DMS53 treated with DMSO at 0.1 percent for 48 hours (cell line): ENCODE results near the gene ZHX3.

Experiments
- DNase-seq: peaks from one replicate; lab custom pipeline; 2025; ENCODE audit not compliant: unreplicated experiment; lab: John Stamatoyannopoulos, UW

ZHX3 gene

DNA sequence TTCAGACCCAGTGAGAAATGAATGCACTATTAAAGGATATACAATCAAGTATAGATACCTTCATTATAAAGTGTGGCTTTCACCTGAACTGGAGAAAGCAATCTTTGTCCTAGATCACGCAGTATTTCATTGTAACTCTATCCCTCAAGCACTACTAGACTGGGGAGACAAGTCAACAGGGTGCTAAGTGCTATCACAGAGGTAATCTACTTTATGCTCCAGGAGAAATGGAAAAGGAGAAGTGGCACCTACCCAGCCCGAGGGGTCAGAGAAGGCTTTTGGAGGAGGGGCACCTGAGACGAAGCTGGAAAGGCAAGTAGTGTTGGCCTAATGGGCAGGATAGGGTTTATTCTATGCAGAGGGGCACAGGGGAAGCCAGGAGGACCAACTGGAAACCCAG lies 17.1 kb downstream of the ZHX3 start:
- no peak for DNase-seq

DNA sequence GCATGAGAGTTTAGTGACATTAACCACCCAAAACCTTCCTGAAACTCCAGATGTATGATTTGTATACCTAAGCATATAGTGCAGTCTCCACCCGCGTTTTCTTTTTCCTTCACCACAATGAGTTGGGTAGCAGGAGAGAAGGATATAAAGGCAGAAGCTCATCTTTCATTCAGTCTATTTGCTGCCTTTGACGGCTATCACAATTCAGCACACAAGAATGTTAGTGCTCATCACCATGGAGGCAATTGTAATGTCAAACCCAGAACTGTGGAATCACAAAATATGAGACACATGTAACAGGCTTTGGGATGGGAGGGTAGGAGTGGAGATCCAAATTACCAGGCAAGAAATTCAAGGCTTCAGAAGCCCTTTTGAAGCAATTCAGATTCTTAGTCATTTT lies 17.6 kb downstream of the ZHX3 start:
- DNase-seq = no peak

DNA sequence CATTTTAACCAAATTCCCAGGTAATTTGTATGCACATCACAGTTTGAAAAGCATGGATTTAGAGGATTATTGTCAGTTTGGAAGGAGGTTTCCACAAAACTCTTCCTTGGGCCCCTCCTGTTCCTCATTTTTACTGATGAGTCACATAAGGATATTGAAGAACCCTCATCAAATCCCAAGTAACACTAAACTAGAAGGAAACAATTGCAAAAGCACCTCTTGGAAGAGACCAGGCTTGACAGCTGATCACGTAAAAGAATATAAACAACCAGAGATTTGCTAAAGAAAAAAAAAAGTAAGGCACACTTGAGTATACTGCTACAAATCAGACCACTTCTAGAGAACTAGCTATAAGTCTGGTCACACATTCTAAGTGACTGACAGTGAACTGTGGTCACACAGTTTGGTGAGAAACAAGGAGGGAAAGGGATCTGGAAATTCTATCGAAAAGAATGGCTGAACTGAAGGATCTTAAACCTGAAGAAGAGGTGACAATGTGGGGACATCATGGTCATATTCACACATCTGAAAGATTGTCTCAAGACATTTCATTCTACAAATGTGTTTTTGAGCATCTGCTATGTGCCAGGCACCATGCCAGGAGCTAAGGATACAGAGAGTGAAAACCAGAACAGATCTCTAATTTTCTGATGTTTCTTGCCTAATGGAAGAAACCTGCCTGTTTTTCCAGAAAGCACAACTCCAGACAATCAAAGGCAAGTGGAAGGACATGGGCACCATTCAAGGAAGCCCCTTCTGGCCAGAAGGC lies 24.1 kb downstream of the ZHX3 start:
- DNase-seq = no peak

DNA sequence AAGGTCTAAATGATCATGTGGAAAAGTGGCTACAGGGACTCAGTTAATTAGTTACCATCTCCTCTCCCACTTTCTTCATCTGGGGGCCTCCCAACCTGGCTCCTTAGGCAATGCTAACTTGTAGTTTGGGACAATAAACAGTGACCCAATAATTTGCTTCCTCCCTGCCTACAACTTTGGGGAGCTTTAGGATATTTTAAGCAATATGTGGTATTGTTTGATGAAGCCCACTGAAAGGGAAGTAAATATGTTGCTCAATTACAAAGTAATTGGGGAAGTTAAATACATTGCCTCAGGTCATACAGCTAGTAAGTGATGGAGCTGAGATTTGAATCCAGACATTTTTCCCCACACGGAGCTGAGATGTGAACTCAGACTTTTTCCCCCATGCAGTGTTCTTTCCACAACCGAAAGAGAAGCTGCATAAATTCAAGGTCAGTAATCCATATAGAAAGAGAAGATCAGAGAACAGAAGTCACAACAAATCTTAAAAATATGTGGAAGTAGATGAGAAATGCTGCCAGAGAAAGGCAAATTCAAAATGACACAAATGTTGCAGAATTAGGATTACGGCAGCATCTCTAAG lies 26.6 kb downstream of the ZHX3 start:
- DNase-seq = no peak

DNA sequence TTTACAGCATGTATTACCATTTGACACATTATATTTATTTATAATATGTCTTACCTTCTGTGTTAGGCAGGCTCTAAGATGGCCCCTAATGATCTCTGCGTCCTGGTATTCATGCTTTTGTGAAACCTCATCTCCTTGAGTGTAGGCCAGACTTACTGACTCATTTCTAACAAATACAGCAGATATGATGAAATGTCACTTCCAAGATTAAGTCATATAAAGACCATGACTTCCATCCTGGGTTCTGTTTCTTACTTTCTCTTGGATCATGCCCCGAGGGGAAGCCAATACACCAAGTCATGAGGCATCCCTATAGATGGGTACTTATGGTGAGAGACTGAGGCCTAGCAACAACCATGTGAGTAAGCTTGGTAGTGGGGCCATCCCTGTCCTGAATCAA lies 30.2 kb downstream of the ZHX3 start:
- DNase-seq = no peak

DNA sequence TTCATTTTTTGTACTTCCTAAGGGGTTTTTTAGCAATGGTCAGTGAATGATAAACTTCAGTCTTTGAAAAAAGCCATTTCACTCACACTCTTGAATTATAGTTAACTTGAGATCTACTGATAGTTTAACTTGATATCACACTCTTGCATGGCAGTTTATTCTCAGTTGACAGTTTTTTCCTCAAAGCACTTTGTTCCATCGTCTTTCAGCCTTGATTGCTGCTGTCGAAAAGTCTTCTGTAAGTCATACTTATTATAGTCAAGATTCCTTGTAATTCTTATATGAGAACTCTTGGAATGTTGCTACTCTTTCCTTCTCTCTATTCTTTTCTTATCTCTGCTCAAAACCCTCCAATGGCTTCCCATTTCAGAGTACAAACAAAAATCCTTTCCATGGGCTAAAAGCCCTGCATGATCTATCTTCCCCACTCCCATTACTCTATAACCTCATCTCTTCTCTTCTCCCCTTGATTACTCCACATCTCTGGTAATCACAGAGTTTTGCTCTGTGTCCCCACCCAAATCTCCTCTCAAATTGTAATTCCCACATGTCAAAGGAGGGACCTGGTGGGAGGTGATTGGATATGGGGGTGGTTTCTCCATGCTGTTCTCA lies 31.2 kb downstream of the ZHX3 start:
- DNase-seq = no peak

DNA sequence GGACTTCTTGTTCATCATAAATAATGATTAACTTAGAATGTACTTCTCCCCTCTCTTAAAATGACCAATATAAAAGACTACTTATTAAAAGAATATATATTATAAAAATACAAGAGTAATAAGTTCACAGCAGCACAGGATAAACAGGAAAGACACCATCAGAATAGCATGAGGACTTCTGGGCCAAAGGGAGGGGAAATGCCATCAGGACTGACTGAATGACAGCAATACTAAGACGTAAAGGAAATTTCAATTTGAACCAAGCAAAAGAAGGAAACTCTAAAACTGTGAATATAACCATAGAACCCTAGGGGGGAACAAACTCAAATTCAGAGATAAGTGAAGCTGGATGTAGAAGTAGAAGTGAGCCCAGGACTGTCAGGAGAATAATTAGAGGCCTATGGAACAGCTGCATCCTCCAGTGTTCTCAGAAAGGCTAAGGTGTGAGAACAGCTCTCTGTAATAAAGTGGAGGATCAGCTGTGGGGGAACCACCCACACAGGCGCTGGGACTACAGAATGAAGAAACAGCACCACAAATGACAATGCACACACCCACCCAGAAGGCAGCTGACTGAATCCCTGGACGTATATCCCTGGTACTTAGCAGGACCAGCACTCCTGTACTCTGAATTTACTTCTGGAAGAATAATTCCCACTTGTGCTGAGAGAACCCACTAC lies 37.8 kb downstream of the ZHX3 start:
- DNase-seq = no peak

DNA sequence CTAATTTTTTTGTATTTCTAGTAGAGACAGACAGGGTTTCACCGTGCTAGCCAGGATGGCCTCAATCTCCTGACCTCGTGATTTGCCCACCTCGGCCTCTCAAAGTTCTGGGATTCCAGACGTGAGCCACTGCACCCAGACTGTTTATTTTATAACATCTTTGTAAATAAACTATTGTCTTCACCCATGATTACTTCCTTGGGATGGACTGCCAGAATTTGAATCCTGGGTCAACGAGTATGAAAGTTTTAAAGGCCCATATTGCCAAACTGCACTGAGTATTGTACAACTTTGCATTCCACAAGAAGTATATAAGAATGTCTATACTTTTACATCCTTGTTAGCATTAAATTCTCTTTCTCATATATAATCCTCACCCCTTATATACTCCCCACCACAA lies 38.6 kb downstream of the ZHX3 start:
- DNase-seq = no peak

DNA sequence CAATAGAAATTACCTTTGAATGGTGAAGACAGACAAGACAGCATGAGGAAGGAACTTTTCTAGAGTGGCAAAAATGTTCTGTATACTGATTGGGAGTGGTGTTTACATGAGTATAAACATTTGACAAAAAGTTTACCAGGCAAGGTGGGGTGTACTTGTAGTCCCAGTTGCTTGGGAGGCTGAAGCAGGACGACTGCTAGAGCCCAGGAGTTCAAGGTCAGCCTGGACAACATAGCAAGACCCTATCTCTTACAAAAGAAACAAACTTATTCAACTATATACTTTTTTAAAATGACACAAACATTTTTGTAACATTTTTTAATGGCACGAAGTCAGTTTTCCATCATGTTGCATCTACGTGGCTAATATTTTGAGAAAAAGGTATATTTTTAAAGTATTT lies 40.5 kb downstream of the ZHX3 start:
- no peak for DNase-seq

DNA sequence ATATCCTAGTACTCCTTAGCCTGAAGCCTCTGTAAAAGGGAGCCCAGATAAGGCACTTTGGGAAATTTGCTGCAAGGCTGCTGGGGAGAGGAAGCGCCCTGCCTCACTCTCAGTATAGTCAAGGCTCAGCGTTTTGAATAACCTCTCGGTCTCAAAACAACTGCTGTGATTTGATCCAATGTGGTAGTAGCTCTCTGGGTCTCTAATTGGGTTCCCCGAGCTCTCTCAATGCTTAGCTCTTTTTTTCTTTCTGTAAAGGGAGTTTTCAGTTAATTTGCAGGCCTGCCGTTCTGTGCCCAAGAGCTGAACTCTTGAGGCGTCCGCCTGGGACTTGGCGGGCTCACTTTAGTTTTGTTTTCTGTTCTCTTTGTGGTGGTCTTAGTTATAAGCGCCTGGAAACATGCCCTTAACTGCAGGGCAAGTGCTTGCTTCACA lies 41.2 kb downstream of the ZHX3 start:
- DNase-seq = no peak

DNA sequence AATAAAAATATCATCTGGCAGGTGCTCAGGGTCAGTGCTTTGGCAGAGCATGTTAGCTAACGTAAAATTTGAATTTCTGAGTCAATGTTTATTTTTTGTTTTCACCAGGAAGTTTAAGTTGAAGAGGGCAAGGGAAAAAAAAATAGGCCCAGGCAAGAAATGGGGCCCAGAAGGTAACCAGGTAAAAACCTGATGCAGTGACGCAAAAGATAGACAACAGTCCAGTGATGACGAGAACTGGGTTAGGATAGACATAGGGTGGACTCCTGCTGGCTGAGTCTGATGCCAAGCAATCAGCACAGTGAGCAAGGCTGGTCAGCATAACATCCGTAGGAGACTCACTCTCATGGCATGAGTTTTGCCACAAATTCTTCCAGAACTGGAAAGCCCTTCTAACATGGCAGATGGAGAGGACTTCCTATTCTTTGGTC lies 42.2 kb downstream of the ZHX3 start:
- DNase-seq = peak; percentile 21

DNA sequence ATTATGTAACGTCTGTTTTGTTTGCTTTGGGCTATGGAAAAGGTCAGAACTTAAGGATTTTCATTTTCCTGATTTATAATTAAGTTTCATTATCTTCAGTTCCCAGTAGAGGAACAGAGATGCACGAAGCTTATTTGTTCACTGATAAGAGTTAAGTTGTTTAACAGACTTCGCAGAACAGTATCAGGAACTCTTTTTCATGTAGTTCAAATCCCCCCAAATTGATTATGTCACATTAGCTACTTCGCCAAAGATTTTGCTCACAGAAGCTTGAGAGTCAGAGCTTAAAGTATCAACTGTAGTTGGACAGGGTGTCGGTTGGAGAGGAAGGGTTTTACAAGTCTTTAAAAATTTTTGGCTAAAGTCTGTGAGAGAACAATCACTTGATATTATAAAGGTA lies 43.4 kb downstream of the ZHX3 start:
- no peak for DNase-seq

DNA sequence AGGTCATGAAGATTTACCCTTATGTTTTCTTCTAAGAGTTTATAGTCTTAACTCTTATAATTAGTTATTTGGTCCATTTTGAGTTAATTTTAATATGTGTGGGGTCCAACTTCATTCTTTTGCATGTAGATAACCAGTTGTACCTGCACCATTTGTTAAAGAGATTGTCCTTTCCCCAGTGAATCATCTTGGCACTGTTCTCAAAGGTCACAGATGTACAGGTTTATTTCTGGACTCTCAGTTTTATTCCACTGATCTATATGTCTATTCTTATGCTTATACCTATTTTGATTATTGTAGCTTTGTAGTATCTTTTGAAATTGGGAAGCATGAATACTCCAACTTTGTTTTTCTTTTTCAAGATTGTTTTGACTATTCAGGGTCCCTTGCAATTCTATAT lies 44.1 kb downstream of the ZHX3 start:
- DNase-seq = no peak

DNA sequence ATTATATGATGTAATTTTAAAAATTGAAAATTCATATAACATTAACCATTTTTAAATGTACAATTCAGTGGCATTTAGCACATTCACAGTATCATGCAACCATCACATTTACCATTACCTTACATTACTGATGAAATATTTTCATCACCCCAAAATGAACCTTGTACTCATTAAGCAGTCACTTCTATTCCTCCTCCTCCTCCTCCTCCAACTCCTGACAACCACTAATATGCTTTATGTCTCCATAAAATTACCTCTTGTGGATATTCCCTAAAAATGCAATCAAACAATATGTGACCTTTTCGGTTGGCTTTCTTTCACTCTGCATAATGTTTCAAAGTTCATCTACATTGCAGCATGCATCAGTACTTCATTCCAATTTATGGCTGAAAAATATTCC lies 45.2 kb downstream of the ZHX3 start:
- DNase-seq = no peak

DNA sequence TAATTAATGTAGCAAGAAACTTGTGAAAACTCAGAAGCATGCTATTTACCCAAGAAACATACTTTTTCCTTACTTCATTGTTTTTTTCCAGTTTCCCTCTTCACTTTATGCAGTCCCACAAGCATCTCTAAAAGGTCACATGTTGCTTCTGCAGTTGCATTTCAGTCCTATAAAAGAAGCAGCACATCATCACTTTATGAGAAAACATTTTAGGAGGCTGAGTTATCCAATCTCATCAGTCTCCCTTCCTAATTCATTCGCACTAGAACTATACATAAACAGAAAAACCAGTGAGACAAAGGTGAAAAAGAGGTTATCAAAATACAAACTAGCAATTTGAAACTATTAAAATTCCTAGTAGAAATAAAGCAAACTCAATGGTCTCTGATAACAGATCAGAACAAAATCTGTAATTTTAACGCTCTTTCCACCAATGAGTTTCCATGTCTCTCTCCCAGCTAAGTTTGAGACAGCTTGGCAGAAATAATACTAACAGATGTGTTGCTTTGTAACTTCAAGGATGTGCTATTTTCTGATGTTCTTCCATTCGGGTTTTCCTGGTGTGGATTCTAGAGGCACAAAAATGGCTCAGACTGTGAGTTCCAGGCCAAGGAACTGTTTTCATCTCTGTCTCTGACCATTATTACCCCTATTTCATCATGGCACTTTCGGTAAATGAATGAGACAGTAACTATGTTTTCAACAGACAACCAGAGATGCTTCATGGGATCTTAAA lies 48.4 kb downstream of the ZHX3 start:
- no peak for DNase-seq

DNA sequence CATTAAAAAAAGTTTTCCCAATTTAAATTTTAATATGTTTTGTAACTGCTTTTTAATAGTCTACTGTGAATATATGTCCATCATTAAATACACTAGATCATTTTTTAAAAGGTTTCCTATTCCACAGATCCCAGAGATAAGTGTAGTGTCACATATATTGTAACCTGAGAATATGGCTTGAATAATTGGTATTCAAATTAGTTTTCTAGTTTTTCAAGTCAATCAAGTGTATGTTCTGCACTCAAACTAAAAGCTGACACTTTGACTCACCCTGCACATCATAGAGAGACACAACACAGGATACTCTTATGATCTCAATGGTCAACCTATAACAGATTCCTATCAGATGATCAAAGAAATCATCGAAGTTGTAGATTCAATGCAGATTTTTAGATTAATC lies 49.1 kb downstream of the ZHX3 start:
- DNase-seq = no peak

DNA sequence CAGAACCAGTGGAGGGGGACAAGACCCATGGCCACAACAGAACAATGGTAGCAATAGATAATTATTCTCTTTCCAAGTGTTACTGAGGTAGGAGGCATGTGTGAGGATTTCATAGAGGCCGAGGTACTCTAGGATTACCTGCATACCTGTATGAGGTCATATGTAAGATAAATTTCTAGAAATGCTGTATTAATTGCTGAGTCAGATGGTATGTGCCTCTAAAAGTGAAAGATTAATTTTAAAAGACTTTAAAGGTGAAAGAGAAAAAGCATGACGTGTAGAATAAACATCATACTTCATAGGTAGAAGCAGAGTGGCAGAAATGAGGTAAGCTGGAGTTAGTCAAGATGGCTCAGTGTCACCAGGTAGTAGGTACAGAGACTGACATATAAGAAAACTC lies 51.6 kb downstream of the ZHX3 start:
- no peak for DNase-seq

DNA sequence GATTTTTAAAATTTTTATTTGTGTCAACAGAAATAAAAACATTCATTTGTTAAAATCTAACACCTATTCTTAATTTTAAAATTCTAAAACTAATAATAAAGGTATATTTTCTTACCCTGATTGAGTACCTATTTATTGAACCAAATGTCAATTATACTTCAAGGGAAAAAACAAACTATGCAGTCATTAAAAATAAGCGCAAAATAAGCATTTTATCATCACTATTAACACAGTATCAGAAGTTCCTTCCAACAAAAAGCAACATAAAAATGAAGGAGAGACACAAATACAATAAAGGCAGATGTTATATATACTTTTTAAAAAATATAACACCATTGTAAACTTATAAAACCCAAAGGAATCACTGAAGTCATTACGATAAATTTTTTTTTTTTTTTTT lies 52.7 kb downstream of the ZHX3 start:
- DNase-seq = no peak

DNA sequence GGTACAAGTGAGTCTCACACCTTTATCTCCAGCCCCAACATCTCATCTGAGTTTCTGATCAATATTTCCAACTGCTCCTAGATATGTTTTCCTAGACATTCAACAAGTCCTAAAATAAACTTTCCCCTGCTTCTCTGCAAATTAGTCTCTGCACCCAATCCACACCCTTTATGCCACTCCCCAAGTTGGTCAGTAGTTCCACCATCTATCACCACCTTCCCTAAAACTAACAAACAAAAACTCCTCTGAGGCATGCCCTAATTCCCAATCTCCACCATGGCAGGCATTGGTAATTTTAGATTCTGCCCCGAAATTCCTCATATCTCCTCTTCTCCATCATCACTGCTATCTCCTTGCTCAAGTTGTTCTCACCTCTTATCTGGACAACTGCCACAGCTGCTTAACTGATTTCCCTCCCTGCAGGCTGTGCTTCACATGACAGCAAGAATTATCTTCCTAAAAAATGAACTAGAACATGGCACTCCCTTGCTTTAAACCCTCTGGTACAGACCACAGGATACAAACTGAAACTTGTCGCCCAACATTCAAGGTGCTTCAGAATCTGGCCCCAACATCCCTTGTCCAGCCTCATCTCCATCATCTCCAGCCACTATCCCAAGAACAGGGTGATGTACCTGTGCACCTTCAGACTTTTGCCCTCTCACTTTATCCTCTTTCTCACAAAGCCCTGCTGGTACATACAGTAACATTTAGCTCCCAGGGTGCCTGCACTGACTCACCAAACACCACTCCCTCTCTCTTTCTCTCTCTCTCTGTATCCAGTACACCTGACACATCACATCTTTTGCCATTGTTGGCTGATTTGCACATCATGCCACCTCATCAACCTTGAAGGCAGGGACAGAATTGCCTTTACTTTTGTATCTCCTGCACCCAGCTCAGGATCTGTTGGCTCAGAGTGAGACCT lies 55.5 kb downstream of the ZHX3 start:
- no peak for DNase-seq

DNA sequence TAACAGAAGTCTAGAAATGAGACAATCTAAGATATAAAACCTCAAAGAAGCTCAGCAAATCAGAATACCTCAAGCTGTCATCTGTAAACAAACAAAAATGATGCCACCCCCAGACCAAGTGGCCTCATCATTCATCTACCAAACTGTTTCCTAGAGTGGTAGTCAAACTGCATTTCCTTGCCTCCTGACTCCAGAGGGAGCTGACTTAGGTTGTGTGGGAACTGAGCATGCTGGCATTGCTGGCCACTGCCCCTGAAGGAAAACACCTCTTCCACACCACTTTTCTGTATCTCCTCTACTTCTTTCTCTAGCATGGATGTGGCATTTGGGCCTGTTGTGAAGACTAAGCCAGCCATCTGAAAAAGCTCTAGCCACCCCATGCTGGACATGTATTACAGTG lies 56.3 kb downstream of the ZHX3 start:
- DNase-seq = no peak
